A204.1 (cell line): ENCODE data around the gene RMP24.
"Not testable (repeated sequence)": the region's sequence is repeated elsewhere in the genome, so short reads cannot be mapped to it uniquely, and the experiment has no call there.

Source experiments
- FAIRE-seq: peaks from 2 replicates; lab custom pipeline; 2012; peaks lifted over from hg19 to GRCh38; lab: Jason Lieb, UNC

Gene RMP24

DNA sequence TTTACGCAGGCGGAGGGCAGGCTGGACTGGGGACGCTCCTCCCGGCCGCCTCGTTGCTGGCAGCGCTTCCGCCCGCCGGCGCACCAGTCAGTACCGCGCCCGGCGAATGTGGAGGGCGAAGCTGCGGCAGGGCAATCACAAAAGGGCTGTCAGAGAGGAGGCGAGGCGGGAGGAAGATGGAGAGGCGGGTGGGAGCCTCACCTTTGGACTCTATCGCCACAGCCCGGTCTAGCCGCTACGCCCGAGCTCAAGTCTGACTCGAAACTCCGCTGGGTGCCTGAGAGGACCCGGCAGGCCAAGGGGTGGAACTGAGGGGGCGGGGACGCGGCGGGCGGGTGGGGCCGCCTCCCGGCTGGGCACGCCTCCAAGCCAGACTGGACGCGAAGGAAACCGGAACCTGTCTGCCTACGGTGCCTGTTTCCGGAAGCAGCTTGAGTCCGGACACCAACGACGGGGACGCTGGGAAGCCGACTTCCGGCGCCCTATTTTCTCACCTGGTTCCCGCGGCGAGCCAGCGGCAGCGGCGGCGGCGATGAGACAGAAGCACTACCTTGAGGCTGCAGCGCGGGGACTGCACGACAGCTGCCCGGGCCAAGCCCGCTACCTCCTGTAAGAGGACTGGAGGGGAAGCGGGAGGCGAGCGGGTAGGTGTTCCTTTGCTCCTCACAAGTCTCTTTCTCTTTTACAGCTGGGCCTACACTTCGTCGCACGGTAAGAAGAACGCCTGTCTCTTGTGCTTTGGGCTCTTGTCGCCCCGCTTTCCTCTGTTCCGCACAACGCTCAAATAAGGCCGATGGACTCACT, at the start of gene RMP24:
Gene RMP24 (plus strand): TSS at position 483 of the 804 bp plus-strand sequence.
- FAIRE-seq: no peak

DNA sequence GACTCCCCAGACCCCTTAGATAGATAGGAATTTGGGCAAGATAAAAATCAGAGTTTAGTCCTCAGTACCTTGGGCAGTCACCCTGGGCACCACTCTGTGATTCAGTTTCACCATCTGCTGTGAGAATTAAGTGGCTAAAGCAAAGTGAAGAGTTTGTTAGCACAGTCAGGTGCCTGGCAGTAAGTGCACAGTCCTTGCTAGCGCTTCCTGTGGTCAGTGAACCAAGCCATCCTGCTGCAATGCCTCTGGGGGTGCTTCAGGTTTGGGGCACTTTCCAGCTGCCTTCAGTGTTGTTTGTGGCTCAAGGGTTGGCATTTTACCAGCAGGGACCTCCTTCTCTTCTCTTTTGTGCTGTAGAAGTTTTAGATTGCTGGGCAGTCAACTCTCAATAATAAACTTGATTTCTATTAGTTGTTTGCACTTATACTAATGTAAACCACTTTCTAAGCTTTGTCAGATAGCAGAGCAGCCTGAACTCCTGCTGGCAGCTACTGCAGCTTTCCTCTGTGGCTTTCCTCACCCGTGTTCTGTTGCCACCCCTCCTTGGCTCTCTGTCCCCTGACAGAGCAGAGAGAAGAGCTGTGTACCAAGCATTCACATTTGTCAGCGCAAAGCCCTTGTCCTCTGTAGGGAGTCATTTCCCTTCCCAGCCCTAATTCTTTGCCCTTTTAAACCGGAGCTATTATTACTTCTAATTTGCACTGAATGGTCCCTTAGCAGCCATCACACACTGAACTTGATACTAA, 48.4 kb upstream of the RMP24 start:
- FAIRE-seq: no peak

DNA sequence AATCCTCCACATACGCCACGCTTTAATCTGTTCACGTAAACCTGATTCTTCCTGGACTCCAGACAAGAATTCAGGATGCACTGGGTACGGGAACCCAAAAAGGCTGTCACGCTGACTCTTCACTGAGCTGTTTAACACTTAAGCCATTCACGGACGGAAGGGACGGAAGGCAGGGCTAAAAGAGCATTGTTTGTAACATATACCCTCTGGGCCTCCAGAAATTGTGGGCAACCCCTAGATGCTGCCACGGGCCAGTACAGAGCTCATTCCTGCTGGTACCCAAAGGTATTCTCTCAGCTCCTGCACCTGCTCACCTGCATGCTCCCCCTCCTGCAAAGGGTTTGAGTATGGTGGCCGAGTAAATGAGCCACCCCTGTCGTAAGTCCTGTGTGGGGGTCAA, 45.6 kb upstream of the RMP24 start:
- no peak for FAIRE-seq

DNA sequence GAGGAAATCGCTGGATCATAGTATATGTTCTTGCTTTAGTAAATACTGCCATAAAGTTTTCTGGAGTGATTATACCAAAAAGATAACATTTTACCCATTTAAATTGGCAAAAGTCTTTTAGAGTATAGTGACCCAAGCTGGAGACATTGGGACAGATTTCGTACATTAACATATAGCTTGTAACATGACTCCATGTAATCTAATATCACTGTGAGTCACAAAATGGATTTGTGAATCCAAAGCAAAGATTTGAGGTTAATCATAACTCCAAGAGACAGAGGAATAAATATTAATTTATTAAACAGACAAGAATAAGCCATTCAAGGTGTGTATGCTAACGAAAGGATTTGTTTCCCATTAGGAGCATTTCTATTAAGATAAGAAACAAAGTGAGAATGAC, 45.0 kb upstream of the RMP24 start:
- FAIRE-seq: no peak

DNA sequence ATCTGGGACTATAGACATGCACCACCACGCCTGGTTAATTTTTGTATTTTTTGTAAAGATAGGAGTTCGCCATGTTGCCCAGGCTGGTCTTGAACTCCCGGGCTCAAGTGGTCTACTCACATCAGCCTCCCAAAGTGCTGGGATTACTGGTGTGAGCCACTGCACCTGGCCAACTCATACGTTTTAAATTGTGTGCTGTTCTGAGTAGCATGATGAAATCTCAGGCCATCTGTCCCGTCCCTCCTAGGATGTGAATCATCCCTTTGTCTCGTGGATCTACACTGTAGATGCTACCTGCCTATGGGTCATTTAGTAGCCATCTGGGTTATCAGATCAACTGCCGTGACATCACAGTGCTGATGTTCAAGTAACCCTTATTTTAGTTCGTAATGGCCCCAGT, 38.5 kb upstream of the RMP24 start:
- FAIRE-seq: no peak

DNA sequence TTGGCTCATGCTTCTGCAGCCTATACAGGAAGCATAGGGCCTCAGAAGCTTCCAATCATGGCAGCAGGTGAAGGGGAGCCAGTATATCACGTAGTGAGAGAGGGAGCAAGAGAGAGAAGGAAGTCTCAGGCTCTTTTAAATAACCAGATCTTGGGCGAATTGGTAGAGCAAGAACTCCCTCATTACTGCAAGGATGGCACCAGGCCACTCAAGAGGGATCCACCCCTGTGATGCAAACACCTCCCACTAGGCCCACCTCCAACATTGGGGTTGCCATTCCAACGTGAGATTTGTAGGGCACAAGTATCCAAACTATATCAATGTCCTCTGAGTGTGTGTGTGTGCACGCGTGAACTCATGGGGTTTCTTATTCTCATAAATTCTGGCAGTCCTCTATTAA, 37.6 kb upstream of the RMP24 start:
- FAIRE-seq: no peak

DNA sequence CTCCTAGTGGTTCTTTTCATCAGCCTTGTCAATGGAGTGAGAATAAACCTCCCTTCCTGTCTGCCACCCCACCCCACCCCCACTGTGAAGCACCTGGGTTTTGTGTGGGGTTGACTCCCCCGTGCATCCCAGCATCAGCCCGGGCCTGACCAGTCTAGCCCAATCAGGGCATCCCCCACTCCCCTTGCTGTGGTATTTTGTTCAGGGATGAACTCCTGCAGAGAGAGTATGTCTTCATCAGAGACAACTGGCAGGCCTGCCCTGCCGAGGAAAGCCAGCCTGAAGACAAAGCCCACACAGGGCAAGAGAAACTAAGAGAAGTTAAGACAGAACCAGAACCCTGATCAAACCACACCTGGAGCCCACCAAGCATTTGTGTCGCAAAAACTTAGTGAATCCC, 36.7 kb upstream of the RMP24 start:
- no peak for FAIRE-seq

DNA sequence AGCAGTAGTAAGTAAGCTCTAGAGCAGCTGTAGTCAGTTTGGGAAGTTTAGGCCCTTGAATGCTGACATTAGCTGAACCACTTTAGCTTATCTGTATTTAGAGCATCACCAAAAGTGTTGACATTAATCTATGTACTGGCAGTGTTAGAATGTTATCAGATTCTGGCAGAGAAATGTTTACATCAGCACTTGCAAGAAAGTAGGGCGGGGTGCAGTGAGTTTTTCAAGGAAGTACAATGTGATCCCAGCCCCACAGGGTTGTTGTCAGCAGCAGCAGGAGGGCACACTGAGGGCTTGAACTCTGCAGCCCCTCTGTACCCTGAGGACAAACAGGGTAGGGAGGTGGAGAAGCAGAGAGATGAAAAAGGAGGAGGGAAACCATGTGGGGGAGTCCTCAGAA, 35.5 kb upstream of the RMP24 start:
- no peak for FAIRE-seq

DNA sequence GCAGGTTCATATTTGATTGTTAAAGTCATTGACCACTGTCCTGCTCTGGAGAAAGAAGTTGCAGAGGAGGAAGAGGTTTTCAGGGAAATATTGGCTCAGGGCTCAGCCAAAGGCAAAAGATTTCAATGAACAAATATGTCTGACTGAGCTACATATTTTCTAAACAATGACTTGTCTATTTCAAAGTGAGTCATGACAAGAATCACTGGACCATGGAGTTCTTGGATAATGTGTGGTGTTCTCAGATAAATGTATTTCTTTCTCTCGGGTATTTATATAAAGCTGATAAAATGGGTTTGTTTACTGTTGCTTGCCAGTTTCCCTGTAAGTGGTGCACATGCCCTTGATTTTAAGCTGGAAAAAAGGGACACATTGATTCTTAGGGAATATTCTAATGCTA, 34.3 kb upstream of the RMP24 start:
- no peak for FAIRE-seq

DNA sequence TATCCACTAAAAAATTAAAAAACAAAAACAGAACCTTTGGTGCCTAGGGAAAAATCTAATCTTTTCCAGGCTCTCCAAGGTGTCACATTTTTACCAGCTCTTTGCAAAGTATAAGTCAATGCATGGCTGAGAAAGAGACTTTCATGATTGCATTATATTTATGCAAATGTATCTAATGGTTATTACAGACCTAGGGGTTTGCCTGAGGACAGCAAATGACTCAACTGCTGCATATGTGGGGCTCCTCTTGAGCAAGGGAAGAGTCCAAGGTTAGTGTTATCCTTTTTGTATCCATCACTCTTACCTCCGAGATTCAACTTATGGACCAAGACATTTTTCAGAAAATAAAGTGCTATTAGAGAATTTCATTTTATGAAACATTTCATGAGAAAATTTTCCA, 33.9 kb upstream of the RMP24 start:
- FAIRE-seq: no peak

DNA sequence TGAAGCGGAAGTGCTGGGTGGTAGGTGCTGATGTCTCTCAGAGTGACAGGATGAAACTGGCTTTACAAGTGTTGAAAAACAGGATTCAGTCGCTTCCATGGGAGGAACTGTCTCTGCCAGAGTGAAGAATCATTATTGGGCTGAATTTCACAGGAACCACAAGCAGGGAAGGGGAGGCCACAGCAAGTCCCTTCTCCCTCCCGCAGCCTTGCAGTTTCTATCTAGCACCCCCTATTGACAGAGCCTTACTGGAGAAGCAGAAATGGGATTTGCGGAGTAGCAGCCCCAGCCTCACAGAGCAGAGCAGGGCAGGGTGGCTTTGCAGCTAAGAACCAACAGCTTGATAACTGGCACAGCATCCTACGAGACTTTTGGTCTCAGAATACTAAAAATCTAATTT, 33.3 kb upstream of the RMP24 start:
- no peak for FAIRE-seq

DNA sequence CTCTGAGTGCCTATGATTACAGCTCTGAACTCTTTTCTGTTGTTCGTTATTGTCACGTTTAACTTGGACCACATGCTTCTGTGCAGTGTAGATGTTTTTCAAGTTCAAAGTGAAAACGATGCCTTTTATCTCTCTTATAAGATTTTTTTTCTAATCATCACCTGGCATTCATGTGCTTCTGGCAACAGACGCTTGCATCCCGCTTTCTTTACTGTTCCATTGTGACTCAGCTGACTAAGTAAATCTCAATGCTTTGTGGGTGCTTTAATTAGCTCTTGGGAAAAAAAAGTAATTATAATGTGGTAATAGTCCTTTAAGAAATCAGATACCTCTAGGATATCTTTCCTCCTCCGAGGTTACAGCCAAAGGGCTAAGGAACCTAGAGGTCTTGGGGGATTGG, 31.2 kb upstream of the RMP24 start:
- no peak for FAIRE-seq

DNA sequence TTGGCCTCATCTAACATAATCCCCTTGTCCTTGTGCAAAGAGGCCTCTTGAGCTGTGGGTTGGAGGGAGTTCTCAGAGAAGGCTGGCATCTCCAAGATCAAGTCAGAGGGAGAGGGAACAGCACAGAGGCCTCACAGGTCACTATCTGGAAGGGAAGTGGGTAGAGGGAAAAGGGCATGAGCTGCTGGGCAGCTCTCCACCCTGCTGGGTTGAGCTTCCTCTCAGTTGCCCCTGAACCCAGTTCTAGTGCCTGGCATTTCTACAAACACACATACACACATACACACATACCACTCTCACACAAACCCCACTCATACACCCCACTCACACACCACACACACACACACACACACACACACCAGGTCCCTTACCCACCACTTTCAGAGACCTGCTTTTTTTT, 30.3 kb upstream of the RMP24 start:
- FAIRE-seq: no peak

DNA sequence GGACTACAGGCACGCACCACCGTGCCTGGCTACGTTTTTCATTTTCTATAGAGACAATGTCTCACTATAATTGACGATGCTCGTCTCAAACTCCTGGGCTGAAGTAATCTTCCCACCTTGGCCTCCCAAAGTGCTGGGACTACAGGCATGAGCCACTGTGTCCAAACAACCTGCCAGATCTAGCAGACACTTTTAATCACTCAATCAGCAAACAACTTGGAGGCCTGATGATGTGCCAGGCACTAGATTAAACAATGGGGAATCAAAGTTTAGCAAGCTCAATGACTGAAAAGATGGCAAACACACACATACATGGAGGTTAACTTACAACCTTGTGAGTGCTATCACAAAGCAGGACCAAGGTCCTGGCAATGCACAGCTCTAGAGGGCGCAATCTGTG, 29.8 kb upstream of the RMP24 start:
- FAIRE-seq: no peak

DNA sequence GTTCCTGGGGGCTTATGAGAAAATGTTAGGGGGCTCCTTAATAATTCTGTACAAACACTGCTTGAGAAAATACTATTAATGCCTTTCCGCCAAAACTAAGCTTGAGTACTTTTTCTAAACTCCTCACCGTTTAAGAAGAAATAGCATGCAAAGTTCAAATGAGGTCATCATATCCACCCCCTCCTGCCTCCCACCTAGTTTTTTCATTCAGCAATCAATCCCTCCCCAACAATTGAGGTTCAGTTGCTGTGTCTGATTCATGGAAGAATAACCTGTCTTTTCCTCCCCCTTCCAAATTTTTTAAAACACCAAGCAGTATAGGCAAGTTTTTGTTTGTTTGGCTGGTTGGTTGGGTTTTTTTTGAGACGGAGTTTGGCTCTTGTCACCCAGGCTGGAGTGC, 24.4 kb upstream of the RMP24 start:
- FAIRE-seq: no peak

DNA sequence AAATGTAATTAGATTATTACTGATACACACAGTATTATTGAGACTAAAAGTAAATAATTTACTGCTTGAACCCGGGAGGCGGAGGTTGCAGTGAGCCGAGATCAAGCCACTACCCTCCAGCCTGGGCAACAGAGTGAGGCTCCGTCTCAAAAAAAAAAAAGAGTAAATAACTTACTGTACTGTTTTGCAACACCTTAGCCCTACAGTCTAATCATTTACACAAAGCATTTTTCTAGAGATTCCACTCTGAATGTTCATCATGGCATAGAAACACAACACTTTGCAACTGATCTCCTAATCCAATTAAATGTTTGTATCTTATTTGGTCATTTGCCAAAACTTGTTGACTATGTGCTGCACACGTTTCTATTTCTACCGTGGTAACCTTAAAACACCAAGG, 23.4 kb upstream of the RMP24 start:
- no peak for FAIRE-seq

DNA sequence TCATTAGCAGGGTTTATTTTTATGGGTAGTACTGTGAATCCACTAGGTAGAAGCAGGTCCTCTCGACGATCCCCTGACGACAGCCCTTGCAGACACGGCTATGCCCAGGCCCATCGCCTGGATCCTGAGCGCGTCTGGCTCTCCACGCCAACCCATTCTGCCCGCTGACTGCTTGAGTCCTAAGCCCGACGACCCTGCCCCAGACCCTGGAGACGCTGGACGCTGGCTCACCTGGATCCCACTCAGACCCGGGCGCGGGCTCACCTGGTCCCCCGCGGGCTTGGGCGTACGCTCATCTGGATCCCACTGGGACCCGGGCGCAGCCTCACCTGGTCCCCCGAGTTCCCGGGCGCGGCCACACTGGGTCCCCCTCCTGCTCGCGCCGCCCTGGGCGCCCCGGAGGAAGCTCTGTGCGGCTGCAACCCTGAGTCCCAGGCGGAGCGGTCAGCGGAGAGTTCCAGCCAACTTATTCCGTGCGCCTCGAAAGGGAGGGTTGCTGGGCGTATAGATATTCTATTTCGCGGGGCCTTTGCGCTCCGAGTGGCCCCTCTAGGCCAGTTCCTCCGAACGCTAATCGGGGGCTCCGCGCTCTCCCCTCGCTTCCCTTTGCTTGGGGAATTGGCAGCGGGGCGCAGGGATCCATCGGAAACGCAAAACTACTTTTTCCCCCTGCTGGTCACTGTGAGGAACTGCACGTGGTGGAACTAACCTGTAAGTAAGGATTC, 22.4 kb upstream of the RMP24 start:
- no peak for FAIRE-seq

DNA sequence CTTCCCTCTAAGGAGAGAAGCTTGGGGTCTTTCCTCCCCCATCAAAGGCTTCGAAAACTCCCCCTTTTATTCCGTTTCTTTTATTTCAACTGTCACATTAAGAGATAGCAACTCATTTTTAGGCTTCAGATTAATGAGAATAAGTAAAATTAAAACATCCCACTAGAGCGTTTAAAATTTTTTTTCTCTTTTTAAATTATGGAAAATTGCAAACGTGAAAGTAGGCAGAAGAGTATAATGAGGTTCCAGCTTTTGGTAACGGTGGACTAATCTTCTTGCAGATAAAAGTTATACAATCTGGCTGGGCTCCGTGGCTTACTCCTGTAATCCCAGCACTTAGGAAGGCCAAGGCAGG, 21.9 kb upstream of the RMP24 start:
- FAIRE-seq: no peak

DNA sequence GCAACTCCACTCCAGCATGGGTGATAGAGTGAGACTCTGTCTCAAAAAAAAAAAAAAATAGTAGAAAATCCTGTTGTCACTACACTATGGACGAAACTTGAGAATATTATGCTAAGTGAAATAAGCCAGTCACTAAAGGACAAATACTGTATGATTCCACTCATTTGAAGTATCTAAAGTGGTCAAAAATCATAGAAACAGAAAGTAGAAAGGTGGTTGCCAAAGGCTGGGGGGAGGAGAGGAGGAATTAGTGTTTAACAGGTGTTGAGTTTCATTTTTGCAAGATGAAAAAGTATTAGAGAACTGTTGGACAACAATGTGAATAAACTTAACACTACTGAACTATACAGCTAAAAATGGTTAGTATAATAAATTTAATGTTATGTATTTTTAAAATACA, 18.8 kb upstream of the RMP24 start:
- FAIRE-seq: peak; percentile 61

DNA sequence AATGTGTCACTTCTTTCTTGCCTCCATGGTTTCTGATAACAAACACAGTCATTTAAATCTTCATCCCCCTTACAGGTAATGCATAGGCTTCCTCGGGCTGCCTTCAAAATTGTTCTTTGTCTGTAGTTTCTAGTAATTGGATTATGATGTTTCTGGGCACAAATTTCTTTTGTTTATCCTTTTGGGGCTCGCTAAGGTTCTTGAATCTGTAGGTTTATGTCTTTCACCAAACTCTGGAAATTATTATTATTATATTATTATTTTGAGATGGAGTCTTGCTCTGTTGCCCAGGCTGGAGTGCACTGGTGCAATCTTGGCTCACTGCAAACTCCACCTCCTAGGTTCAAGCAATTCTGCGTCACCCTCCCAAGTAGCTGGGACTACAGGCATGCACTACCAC, 16.3 kb upstream of the RMP24 start:
- no peak for FAIRE-seq

DNA sequence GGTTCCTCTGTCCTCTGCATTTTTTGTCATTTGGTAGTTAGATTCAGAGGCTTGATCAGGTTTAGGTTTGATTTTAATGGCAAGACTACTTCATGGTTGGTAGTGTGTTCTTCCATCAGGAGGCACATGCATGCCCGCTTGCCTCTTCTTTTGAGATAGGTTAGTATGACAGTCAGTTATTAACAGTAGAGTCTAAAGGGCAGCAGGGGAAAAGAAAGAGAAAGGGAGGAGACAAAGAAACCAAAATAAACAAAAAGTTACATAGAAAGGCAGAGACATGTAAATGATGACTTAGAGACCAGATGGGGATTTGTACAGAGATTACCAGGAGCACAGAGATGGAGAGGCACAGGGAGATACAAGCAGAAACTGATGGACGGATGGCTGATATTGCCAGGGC, 10.2 kb upstream of the RMP24 start:
- FAIRE-seq: no peak

DNA sequence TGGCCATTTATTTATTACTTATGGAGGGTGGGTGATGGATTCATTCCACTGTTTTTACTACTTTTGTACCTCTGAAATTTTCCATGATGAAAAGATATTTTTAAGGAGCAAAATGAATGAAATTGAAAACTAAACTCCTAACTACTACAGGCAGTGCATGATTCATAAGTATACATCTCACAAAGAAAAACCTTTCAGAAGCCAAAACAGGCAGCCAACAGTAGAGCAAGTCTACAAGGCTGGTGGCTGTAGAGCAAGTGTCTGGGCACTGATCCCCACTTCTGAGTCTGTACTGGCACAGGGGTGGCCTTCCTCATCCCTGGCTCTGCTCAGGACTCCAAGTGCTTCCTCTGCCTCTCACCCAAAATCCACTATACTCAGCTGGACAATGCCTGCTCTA, 8.2 kb upstream of the RMP24 start:
- FAIRE-seq: no peak

DNA sequence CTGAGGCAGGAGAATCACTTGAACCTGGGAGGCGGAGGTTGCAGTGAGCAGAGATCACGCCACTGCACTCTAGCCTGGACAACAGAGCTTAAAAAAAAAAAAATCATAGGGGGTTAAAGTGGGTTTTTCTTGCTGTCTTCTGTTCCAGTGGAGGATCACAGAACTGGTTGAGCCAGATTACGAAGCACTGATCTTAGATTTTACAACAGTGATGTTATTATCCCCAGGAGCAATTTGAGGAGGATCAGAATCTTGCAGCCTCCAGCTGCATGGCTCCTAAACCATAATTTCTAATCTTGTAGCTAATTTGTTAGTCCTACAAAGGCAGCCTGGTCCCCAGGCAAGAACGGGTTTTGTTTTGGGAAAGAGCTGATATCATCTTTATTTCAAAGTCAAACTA, 4.6 kb upstream of the RMP24 start:
- FAIRE-seq: not testable (repeated sequence)
